Esophagus muscularis mucosa (tissue), 4 donors: ENCODE results near the gene ANK3. TPM values are rescaled to one million over a fixed set of nuclear protein-coding genes. Genes with fewer than 3 reads are reported as not detected.

Experiments used
- DNase-seq: peaks from one replicate; pipeline ENCODE4 v3.0.0-alpha.2; 2017; ENCODE audit errors: extremely low spot score
- H3K27ac ChIP-seq, 4 donors: fragments of 200-600 bp; sonication (generic); replicated peaks in 1 of 4; 1 replicate in 3 of 4; 2 replicates in 1 of 4; pipeline ENCODE4 v1.5.1; 2016 to 2019; ENCODE audit warnings: mild to moderate bottlenecking in 1 of 4
- H3K27me3 ChIP-seq, 4 donors: fragments of 200-600 bp; sonication (generic); one replicate each; pipeline versions ENCODE4 v1.5.1 to v1.6.0; 2016 to 2019
- H3K36me3 ChIP-seq, 4 donors: fragments of 200-600 bp; sonication (generic); one replicate each; pipeline ENCODE4 v1.5.1; 2016 to 2019
- H3K4me1 ChIP-seq, 4 donors: fragments of 200-600 bp; sonication (generic); one replicate each; pipeline ENCODE4 v1.5.1; 2016 to 2019
- H3K4me3 ChIP-seq, 4 donors: fragments of 200-600 bp; sonication (generic); 1 replicate in 2 of 4; 2 replicates in 2 of 4; pipeline ENCODE4 v1.5.1; 2016 to 2019; ENCODE audit warnings: mild to moderate bottlenecking in 4 of 4, moderate library complexity in 1 of 4
- H3K9me3 ChIP-seq, 4 donors: fragments of 200-600 bp; sonication (generic); 1 replicate in 3 of 4; 2 replicates in 1 of 4; pipeline ENCODE4 v1.5.1; 2016 to 2019
- CTCF ChIP-seq, 3 experiments: fragments of 200-600 bp in 2 of 3; fragments of 450-650 bp in 1 of 3; sonication (generic) in 2 of 3; IDR thresholded peaks; one replicate each; pipeline ENCODE4 v1.5.1; 2017 to 2019; ENCODE audit warnings: antibody characterized with exemption in 3 of 3, mild to moderate bottlenecking in 2 of 3, moderate library complexity in 1 of 3
- EP300 ChIP-seq: sonication (generic); formaldehyde crosslinking; IDR thresholded peaks from one replicate; pipeline ENCODE4 v1.6.1; 2017; ENCODE audit warnings: antibody characterized with exemption
- POLR2A ChIP-seq: fragments of 450-650 bp; IDR thresholded peaks from one replicate; pipeline ENCODE4 v1.6.1; 2017; ENCODE audit warnings: antibody characterized with exemption, moderate library complexity, mild to moderate bottlenecking, low read depth
- POLR2AphosphoS5 ChIP-seq, 2 donors: sonication (generic); formaldehyde crosslinking; IDR thresholded peaks; one replicate each; pipeline ENCODE4 v1.6.1; 2017; ENCODE audit warnings: antibody characterized with exemption in 2 of 2
- WGBS: methylation state at CpG from one replicate; pipeline ENCODE4 v1.1.5; 2018; 5-methylcytosine and 5-hydroxymethylcytosine counted together
- intact Hi-C: fragments of 100-400 bp; cut with DNase I; formaldehyde crosslinking; loops from one replicate; pipeline ENCODE4 v1.15.1; 2023
- total RNA-seq, 4 donors: library from RNA; depleted of rRNA; stranded (reverse); fragments of >200 nt; gene quantifications; one replicate each; pipeline versions ENCODE4 v1.1.0 to v1.2.1, GENCODE V29; 2016

The ANK3 gene
- total RNA-seq, 4 donors from 2014 or later: 25.5 to 44.9 (median 26.6) TPM

- WGBS: 89% methylated on average over 4 of the region's 4 CpGs
- intact Hi-C loops: no loop called here
- H3K27me3 ChIP-seq: no peaks in the 10 kb centered on the region
These were observed 47.7 kb downstream of the ANK3 start for GRCh38 chr10:60341969-60342368.

DNA sequence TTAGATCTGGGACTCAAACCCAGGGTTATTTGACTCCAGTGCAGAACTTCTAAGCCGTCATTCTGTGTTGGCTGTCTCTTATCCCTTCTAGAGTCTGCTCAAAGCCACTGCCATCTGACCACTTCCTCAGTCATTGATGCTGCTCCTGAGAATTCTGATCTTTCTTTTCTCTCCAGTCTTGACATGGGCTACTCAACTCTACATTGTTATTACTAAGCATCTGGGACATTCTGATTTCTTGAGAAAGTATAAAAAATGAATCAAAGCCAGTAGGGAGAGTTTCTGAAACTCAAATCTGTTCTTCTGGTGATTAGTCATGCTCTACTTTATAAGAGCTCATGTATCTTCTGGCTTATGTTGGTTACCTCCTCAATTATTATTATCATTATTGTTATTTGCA, 48.7 kb downstream of the ANK3 start:
- Histone ChIP-seq H3K9me3 (no peaks in the 10 kb centered on the region), H3K4me1 (no peaks in the 10 kb centered on the region), H3K27me3 (no peaks in the 10 kb centered on the region), H3K36me3 (no peaks in the 10 kb centered on the region), H3K4me3 (no peak overlapping the region), H3K27ac (no peak overlapping the region)
- no peak for DNase-seq
- WGBS: 89% methylated on average over 1 of the region's 1 CpG
- TF ChIP-seq POLR2A (no peak), EP300 (no peak), CTCF (IDR thresholded peaks at IDR 0.05) (no peak), POLR2AphosphoS5 (IDR thresholded peaks at IDR 0.05) (no peak)
- intact Hi-C loops: no loop called here

More at GRCh38 chr10:60341969-60342368, 47.7 kb downstream of the ANK3 start:
- Histone ChIP-seq H3K9me3 (no peaks in the 10 kb centered on the region), H3K4me1 (no peaks in the 10 kb centered on the region), H3K27ac (no peak overlapping the region), H3K36me3 (no peaks in the 10 kb centered on the region), H3K4me3 (no peak overlapping the region)
- no peak for DNase-seq
- no peak for TF ChIP-seq CTCF (IDR thresholded peaks at IDR 0.05)
- no peak for TF ChIP-seq POLR2A
- no peak for TF ChIP-seq POLR2AphosphoS5 (IDR thresholded peaks at IDR 0.05)
- TF ChIP-seq EP300: no peak

DNA sequence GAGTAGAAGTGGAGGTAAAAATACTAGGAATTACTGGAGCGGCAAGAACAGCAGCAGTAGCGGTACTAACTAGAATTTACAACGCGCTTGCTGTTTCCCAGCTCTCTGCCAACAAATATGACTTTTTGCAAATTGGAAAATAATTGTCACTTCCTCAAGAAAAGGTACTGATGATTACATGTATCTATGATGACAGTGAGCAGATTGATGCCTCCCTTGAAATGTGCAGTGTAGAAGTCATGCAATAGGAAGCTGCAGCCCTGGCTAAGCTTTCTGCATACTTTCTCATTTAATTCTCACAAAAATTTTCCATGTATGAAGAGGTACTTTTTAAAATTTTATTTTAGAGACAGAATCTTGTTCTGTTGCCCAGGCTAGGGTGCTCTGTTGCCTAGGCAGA, 49.9 kb downstream of the ANK3 start:
- WGBS: 81% methylated on average over 4 of the region's 4 CpGs
- no peaks in the 10 kb centered on the region for H3K9me3 ChIP-seq
- no peaks in the 10 kb centered on the region for H3K27me3 ChIP-seq
- H3K4me3 ChIP-seq: no peak overlapping the region
- no peak for DNase-seq
- no peaks in the 10 kb centered on the region for H3K4me1 ChIP-seq
- TF ChIP-seq EP300 (no peak), CTCF (IDR thresholded peaks at IDR 0.05) (no peak)
- H3K27ac ChIP-seq: no peak overlapping the region
- intact Hi-C loops: no loop called here
- no peaks in the 10 kb centered on the region for H3K36me3 ChIP-seq

DNA sequence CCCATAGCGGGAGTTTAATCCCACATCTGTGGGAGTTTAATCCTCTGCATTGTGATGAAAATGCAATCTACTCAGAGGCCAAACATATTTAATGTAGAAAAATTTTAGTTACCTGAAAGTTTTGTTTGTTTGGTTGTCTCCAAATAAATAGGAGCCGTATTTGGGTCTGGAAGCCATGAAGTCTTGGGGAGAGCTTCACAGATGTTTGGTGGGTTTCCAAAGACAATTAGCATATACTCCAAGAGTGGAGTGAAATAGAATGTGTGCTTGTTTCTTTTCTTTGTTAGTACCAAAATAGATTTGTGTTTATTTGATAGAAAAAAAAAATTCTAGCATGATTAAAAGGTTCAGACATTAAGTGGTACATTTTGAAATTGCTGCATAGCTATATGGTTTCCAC, 50.9 kb downstream of the ANK3 start:
- Histone ChIP-seq H3K27ac (no peak overlapping the region), H3K36me3 (no peaks in the 10 kb centered on the region), H3K9me3 (no peaks in the 10 kb centered on the region), H3K27me3 (no peaks in the 10 kb centered on the region), H3K4me3 (no peak overlapping the region), H3K4me1 (no peaks in the 10 kb centered on the region)
- DNase-seq: no peak
- 87% methylated on average over 2 of the region's 2 CpGs for WGBS
- intact Hi-C loops: no loop called here
- TF ChIP-seq POLR2A (no peak), CTCF (IDR thresholded peaks at IDR 0.05) (no peak), EP300 (no peak), POLR2AphosphoS5 (IDR thresholded peaks at IDR 0.05) (no peak)

- Histone ChIP-seq H3K36me3 (no peaks in the 10 kb centered on the region), H3K9me3 (no peaks in the 10 kb centered on the region), H3K4me1 (no peaks in the 10 kb centered on the region), H3K27me3 (no peaks in the 10 kb centered on the region), H3K4me3 (no peak overlapping the region), H3K27ac (no peak overlapping the region)
- no peak for DNase-seq
- no peak for TF ChIP-seq EP300
- no peak for TF ChIP-seq CTCF (IDR thresholded peaks at IDR 0.05)
- intact Hi-C loops: no loop called here
- 69% methylated on average over 2 of the region's 2 CpGs for WGBS
These were observed 51.6 kb downstream of the ANK3 start for GRCh38 chr10:60338002-60338564.
